ENCODE measurements around the gene MAP7.

DNA sequence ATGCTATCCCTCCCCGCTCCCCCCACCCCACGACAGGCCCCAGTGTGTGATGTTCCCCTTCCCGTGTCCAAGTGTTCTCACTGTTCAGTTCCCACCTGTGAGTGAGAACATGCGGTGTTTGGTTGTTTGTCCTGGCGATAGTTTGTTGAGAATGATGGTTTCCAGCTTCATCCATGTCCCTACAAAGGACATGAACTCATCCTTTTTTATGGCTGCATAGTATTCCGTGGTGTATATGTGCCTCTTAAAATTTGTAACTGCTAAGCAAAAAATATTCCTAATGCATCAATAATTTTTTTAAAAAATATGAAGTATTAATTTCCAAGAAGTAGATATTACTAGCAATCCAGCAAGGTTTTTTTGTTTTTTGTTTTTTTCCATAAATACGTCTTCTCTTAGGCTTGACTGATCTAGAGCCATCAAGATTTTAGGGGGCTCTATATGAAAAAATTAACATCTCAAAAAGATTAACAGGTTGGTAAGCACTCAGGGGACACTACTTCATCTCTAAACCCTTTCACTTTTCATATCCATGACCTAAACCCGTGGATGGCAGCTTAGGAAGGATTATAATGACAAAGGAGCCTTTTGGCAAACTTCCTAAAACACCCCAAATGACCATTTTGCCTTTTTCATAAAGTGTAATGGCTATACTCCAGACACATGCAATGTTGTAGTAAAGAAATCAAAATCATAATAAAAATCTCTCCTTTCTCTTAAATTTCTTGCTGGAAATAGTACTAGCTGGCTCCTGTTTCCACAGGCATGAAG is 14.2 kb downstream of the MAP7 start:
- TF ChIP-seq POLR2AphosphoS5 (IDR thresholded peaks at IDR 0.05) (no peak), POLR2A (IDR thresholded peaks at IDR 0.05) (no peak), EP300 (IDR thresholded peaks at IDR 0.05) (no peak)
- TF ChIP-seq, protein P1, sequence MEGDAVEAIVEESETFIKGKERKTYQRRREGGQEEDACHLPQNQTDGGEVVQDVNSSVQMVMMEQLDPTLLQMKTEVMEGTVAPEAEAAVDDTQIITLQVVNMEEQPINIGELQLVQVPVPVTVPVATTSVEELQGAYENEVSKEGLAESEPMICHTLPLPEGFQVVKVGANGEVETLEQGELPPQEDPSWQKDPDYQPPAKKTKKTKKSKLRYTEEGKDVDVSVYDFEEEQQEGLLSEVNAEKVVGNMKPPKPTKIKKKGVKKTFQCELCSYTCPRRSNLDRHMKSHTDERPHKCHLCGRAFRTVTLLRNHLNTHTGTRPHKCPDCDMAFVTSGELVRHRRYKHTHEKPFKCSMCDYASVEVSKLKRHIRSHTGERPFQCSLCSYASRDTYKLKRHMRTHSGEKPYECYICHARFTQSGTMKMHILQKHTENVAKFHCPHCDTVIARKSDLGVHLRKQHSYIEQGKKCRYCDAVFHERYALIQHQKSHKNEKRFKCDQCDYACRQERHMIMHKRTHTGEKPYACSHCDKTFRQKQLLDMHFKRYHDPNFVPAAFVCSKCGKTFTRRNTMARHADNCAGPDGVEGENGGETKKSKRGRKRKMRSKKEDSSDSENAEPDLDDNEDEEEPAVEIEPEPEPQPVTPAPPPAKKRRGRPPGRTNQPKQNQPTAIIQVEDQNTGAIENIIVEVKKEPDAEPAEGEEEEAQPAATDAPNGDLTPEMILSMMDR (IDR thresholded peaks at IDR 0.05) = no peak
